ENCODE results near the gene SLC38A7.
"Not testable (repeated sequence)": the region's sequence is repeated elsewhere in the genome, so short reads cannot be mapped to it uniquely, and the experiment has no call there.

- TF ChIP-seq CTCF, POLR2A (IDR thresholded peaks at IDR 0.05): not testable (repeated sequence)
Measured at GRCh38 chr16:58659911-58660310, 24.7 kb downstream of the SLC38A7 start.
